K562 (cell line): ENCODE measurements around the gene P2RX5. TPM values are rescaled to one million over a fixed set of nuclear protein-coding genes. Genes with fewer than 3 reads are reported as not detected.
"Not testable (repeated sequence)": the region's sequence is repeated elsewhere in the genome, so short reads cannot be mapped to it uniquely, and the experiment has no call there.

ENCODE experiments used
- ATAC-seq: fragments of 200-7000 bp; cut with Tn5 transposase; 3 replicates; pipeline ENCODE4 v1.9.1; 2020; ENCODE audit warnings: moderate library complexity
- BruUV-seq: library from RNA; stranded (reverse); fragments of 400-500 nt; replicated peaks from 2 replicates; lab custom pipeline; 2021; lab: Mats Ljungman, UMichigan
- CTCF ChIA-PET: fragments of 300-600 bp; formaldehyde crosslinking; extraction: SDS; loops from one replicate; lab custom pipeline; 2021; ENCODE audit warnings: low intra/inter-chr PET ratio; lab: Yijun Ruan, JAX
- POLR2A ChIA-PET: fragments of 300-600, 350-650 bp; sonication (Branson Sonifier 250); formaldehyde crosslinking; extraction: SDS; loops from one replicate; lab custom pipeline; 2021; ENCODE audit warnings: antibody characterized with exemption, inconsistent platforms; lab: Yijun Ruan, JAX
- DNase-seq, 4 experiments: peaks; one replicate each; pipeline versions ENCODE4 v3.0.0 to v3.0.0-alpha.2; 2011 to 2018; ENCODE audit warnings: low spot score in 3 of 4, mixed read lengths in 3 of 4; ENCODE audit errors: extremely low read depth in 1 of 4
- FAIRE-seq: peaks from 2 replicates; lab custom pipeline; 2011; peaks lifted over from hg19 to GRCh38; lab: Jason Lieb, UNC
- H2AFZ ChIP-seq: 2 replicates; pipeline ENCODE4 v1.6.0; 2011; ENCODE audit warnings: low read depth, low read length, control low read depth, inconsistent platforms
- H3K27ac ChIP-seq: fragments of 200-600 bp; 3 replicates; pipeline ENCODE4 v1.8.0; 2011; ENCODE audit warnings: low read depth, mild to moderate bottlenecking, control low read depth, inconsistent platforms, low read length, moderate library complexity, mixed read lengths; ENCODE audit errors: extremely low read depth
- H3K27me3 ChIP-seq, 2 experiments: fragments of 300-600 bp in 1 of 2; 2 replicates in 1 of 2; 3 replicates in 1 of 2; pipeline versions ENCODE4 v1.6.0 to v1.8.0; 2011; ENCODE audit warnings: inconsistent platforms in 2 of 2, low read length in 2 of 2, mild to moderate bottlenecking in 1 of 2, mixed read lengths in 1 of 2, moderate library complexity in 1 of 2; ENCODE audit not compliant: control insufficient read depth in 2 of 2, insufficient read depth in 2 of 2
- H3K36me3 ChIP-seq: fragments of 300-600 bp; 3 replicates; pipeline ENCODE4 v1.8.0; 2011; ENCODE audit warnings: mild to moderate bottlenecking, low read length, inconsistent platforms; ENCODE audit not compliant: control insufficient read depth, insufficient read depth
- H3K4me1 ChIP-seq, 2 experiments: fragments of 200-600 bp in 1 of 2; replicated peaks in 1 of 2; 2 replicates in 1 of 2; 3 replicates in 1 of 2; pipeline versions ENCODE4 v1.5.1 to v1.8.0; 2011; ENCODE audit warnings: inconsistent platforms in 2 of 2, low read length in 2 of 2, mild to moderate bottlenecking in 1 of 2, mixed read lengths in 1 of 2, moderate library complexity in 1 of 2; ENCODE audit not compliant: control insufficient read depth in 2 of 2, insufficient read depth in 2 of 2
- H3K4me2 ChIP-seq: 2 replicates; pipeline ENCODE4 v1.6.1; 2011; ENCODE audit warnings: low read length, control low read depth, inconsistent platforms, mixed read lengths; ENCODE audit not compliant: insufficient read depth
- H3K4me3 ChIP-seq: fragments of 200-600 bp; sonication (generic), shearing (Covaris generic); 2 replicates; pipeline ENCODE4 v1.5.1; 2016; ENCODE audit warnings: control low read depth, inconsistent platforms
- H3K79me2 ChIP-seq: fragments of 200-600 bp; 3 replicates; pipeline ENCODE4 v1.8.0; 2011; ENCODE audit warnings: low read length, inconsistent platforms; ENCODE audit not compliant: control insufficient read depth, insufficient read depth
- H3K9ac ChIP-seq, 2 experiments: 2 replicates each; pipeline versions ENCODE4 v1.6.0 to v1.6.1; 2011; ENCODE audit warnings: low read depth in 2 of 2, low read length in 2 of 2, control low read depth in 1 of 2, inconsistent platforms in 1 of 2, mild to moderate bottlenecking in 1 of 2, mixed read lengths in 1 of 2; ENCODE audit not compliant: insufficient read depth in 1 of 2
- H3K9me1 ChIP-seq: one replicate; pipeline ENCODE4 v1.6.0; 2011; ENCODE audit warnings: inconsistent platforms, mild to moderate bottlenecking, low read length, moderate library complexity; ENCODE audit not compliant: control insufficient read depth, insufficient read depth
- H3K9me3 ChIP-seq: replicated peaks from 2 replicates; pipeline ENCODE4 v1.5.1; 2011; ENCODE audit warnings: low read depth, low read length, inconsistent platforms; ENCODE audit not compliant: control insufficient read depth, insufficient read depth
- H4K20me1 ChIP-seq: replicated peaks from 2 replicates; pipeline ENCODE4 v1.6.1; 2011; ENCODE audit warnings: low read length, inconsistent platforms, mixed read lengths; ENCODE audit not compliant: control insufficient read depth, insufficient read depth
- ESRRB ChIP-seq: fragments of 250-450 bp; sonication (Bioruptor Pico); IDR thresholded peaks from 2 replicates; pipeline ENCODE4 v1.5.0; 2020; ENCODE audit warnings: mild to moderate bottlenecking, moderate library complexity, borderline replicate concordance
- HNRNPUL1 ChIP-seq: fragments of 200-400 bp; formaldehyde crosslinking; IDR thresholded peaks from 2 replicates; pipeline ENCODE4 v1.6.1; 2017; ENCODE audit warnings: low read length
- PBX2 ChIP-seq, 2 experiments: IDR thresholded peaks in 1 of 2; conservative IDR thresholded peaks in 1 of 2; 2 replicates each; pipeline ENCODE4 v1.6.1; 2016; ENCODE audit warnings: low read depth in 2 of 2, mild to moderate bottlenecking in 1 of 2, missing compliant biosample characterization in 1 of 2, missing genetic modification characterization in 1 of 2, moderate library complexity in 1 of 2
- WGBS: fragments of 100-300 bp; shearing (Covaris generic); methylation state at CpG from one replicate; pipeline ENCODE4 v1.1.6; 2016; ENCODE audit warnings: low coverage, mixed read lengths; ENCODE audit not compliant: insufficient coverage; ENCODE audit errors: missing lambda C conversion rate; 5-methylcytosine and 5-hydroxymethylcytosine counted together
- in situ Hi-C: fragments of 300-500 bp; cut with MboI; formaldehyde crosslinking; loops from 4 replicates; pipeline ENCODE4 v1.15.0; 2018; ENCODE audit warnings: inconsistent platforms, mixed read lengths
- intact Hi-C: fragments of 100-400 bp; cut with micrococcal nuclease; formaldehyde crosslinking; loops from 2 replicates; pipeline ENCODE4 v1.14.2; 2022
- polyA plus RNA-seq, 8 experiments: library from polyadenylated mRNA; depleted of rRNA in 4 of 8; stranded (reverse) in 5 of 8; unstranded in 3 of 8; fragments of >200 nt; fragmentation: Nextera tagmentation in 2 of 8; fragmentation: Illumina TruSeq in 1 of 8; extraction: Ambion mirVana in 2 of 8; extraction: Trizol in 1 of 8; gene quantifications; 2 replicates each; pipeline versions ENCODE4 v1.2.1 to v1.2.3, GENCODE V29; 2011 to 2014; ENCODE audit warnings: inconsistent platforms in 1 of 8, missing spikeins in 1 of 8
- total RNA-seq, 7 experiments: library from RNA; depleted of rRNA in 6 of 7; stranded (reverse); fragments of >200 nt in 6 of 7; fragmentation: Illumina TruSeq in 2 of 7; extraction: Trizol in 2 of 7; gene quantifications; 2 replicates each; pipeline versions ENCODE4 v1.2.1 to v1.2.3, GENCODE V29; 2011 to 2021; ENCODE audit warnings: low replicate concordance in 1 of 7
- TF ChIP-seq, protein P1 (sequence below), 2 experiments: IDR thresholded peaks; 2 replicates each; pipeline ENCODE4 v1.6.1; 2012; ENCODE audit warnings: improper control_type of control experiment in 2 of 2, low read depth in 2 of 2, low read length in 2 of 2, borderline replicate concordance in 1 of 2

Gene P2RX5
- total and polyA plus RNA-seq, 9 of the 15 experiments (the other 6 are each of a cell fraction or from before 2014, with no cell fraction given) = 0.31 to 4.0 (median 1.3) TPM

GRCh38 chr17:3708366-3708765 lies 12.4 kb upstream of the P2RX5 start (continued):
- TF ChIP-seq PBX2 (CRISPR knock-in tag; IDR thresholded peaks at IDR 0.05; ENCODE audit: low read depth) (no peak), PBX2 (tag; conservative IDR thresholded peaks at IDR 0.05; ENCODE audit: low read depth) (no peak), ESRRB (CRISPR knock-in tag) (no peak), HNRNPUL1 (no peak)
- TF ChIP-seq, protein P1, sequence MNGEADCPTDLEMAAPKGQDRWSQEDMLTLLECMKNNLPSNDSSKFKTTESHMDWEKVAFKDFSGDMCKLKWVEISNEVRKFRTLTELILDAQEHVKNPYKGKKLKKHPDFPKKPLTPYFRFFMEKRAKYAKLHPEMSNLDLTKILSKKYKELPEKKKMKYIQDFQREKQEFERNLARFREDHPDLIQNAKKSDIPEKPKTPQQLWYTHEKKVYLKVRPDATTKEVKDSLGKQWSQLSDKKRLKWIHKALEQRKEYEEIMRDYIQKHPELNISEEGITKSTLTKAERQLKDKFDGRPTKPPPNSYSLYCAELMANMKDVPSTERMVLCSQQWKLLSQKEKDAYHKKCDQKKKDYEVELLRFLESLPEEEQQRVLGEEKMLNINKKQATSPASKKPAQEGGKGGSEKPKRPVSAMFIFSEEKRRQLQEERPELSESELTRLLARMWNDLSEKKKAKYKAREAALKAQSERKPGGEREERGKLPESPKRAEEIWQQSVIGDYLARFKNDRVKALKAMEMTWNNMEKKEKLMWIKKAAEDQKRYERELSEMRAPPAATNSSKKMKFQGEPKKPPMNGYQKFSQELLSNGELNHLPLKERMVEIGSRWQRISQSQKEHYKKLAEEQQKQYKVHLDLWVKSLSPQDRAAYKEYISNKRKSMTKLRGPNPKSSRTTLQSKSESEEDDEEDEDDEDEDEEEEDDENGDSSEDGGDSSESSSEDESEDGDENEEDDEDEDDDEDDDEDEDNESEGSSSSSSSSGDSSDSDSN (IDR thresholded peaks at IDR 0.05; ENCODE audit: borderline replicate concordance in 1 of 2, low read depth in 2 of 2, low read length in 2 of 2) = no peak
- TF ChIP-seq, all 486 proteins: peak for 0

- DNase-seq, H3K79me2 ChIP-seq, H3K4me3 ChIP-seq, POLR2A ChIA-PET, H3K9me3 ChIP-seq, H2AFZ ChIP-seq, BruUV-seq, H3K36me3 ChIP-seq, CTCF ChIA-PET, H3K4me1 ChIP-seq, intact Hi-C loops, H3K4me2 ChIP-seq, H3K9ac ChIP-seq, H3K27me3 ChIP-seq, H3K27ac ChIP-seq, H3K9me1 ChIP-seq, FAIRE-seq, ATAC-seq, in situ Hi-C loops, H4K20me1 ChIP-seq: not testable (repeated sequence)
- 60% methylated on average over 1 of the region's 1 CpG for WGBS
These were observed 9.7 kb upstream of the P2RX5 start for GRCh38 chr17:3705718-3705984.
